Trophoblast cell (in vitro differentiated cells and primary cell): Measurements from ENCODE around the gene RBM19.

Experiments used
- DNase-seq, 2 donors: peaks; one replicate each; pipeline ENCODE4 v3.0.0-alpha.2; 2016
- H2AFZ ChIP-seq: 2 replicates; pipeline ENCODE4 v1.6.1; 2013; ENCODE audit warnings: low read length, moderate library complexity, mild to moderate bottlenecking; ENCODE audit not compliant: insufficient read depth, poor library complexity
- H2AK5ac ChIP-seq: 2 replicates; pipeline ENCODE4 v1.6.1; 2013; ENCODE audit warnings: mild to moderate bottlenecking, low read length
- H2BK120ac ChIP-seq: 2 replicates; pipeline ENCODE4 v1.6.1; 2013; ENCODE audit warnings: low read length, mild to moderate bottlenecking, moderate library complexity; ENCODE audit not compliant: insufficient read depth, poor library complexity
- H2BK12ac ChIP-seq: 2 replicates; pipeline ENCODE4 v1.6.1; 2013; ENCODE audit warnings: mild to moderate bottlenecking, low read length, moderate library complexity
- H2BK5ac ChIP-seq: 2 replicates; pipeline ENCODE4 v1.6.1; 2013; ENCODE audit warnings: low read length, low read depth, moderate library complexity, mild to moderate bottlenecking; ENCODE audit not compliant: poor library complexity
- H3K14ac ChIP-seq: 2 replicates; pipeline ENCODE4 v1.6.1; 2013; ENCODE audit warnings: mild to moderate bottlenecking, low read length
- H3K18ac ChIP-seq: 2 replicates; pipeline ENCODE4 v1.6.1; 2013; ENCODE audit warnings: mild to moderate bottlenecking, low read length
- H3K23ac ChIP-seq: 2 replicates; pipeline ENCODE4 v1.6.1; 2013; ENCODE audit warnings: low read length
- H3K27ac ChIP-seq: 2 replicates; pipeline ENCODE4 v1.5.1; 2013; ENCODE audit warnings: low read depth, mild to moderate bottlenecking, inconsistent platforms, low read length, moderate library complexity
- H3K27me3 ChIP-seq: 2 replicates; pipeline ENCODE4 v1.6.1; 2013; ENCODE audit warnings: inconsistent platforms, mild to moderate bottlenecking, low read length, moderate library complexity; ENCODE audit not compliant: insufficient read depth
- H3K36me3 ChIP-seq, 2 experiments: 1 replicate in 1 of 2; 2 replicates in 1 of 2; pipeline ENCODE4 v1.6.1; 2013; ENCODE audit warnings: low read length in 2 of 2, mild to moderate bottlenecking in 2 of 2, moderate library complexity in 1 of 2; ENCODE audit not compliant: insufficient read depth in 2 of 2, control insufficient read depth in 1 of 2
- H3K4ac ChIP-seq: 2 replicates; pipeline ENCODE4 v1.6.1; 2013; ENCODE audit warnings: low read depth, mild to moderate bottlenecking, low read length, moderate library complexity
- H3K4me1 ChIP-seq, 2 experiments: 1 replicate in 1 of 2; 2 replicates in 1 of 2; pipeline ENCODE4 v1.6.1; 2013; ENCODE audit warnings: low read length in 2 of 2, mild to moderate bottlenecking in 2 of 2, moderate library complexity in 1 of 2; ENCODE audit not compliant: insufficient read depth in 2 of 2, control insufficient read depth in 1 of 2
- H3K4me2 ChIP-seq: 2 replicates; pipeline ENCODE4 v1.6.1; 2013; ENCODE audit warnings: inconsistent platforms, mild to moderate bottlenecking, low read length, moderate library complexity
- H3K4me3 ChIP-seq: 2 replicates; pipeline ENCODE4 v1.5.1; 2013; ENCODE audit warnings: mild to moderate bottlenecking, low read depth, low read length, inconsistent platforms
- H3K79me1 ChIP-seq: one replicate; pipeline ENCODE4 v1.6.1; 2013; ENCODE audit warnings: low read length
- H3K79me2 ChIP-seq: 2 replicates; pipeline ENCODE4 v1.6.1; 2013; ENCODE audit warnings: low read length, mild to moderate bottlenecking; ENCODE audit not compliant: control insufficient read depth, insufficient read depth, poor library complexity
- H3K9ac ChIP-seq: 2 replicates; pipeline ENCODE4 v1.6.1; 2013; ENCODE audit warnings: mild to moderate bottlenecking, low read length
- H3K9me3 ChIP-seq: 2 replicates; pipeline ENCODE4 v1.6.1; 2013; ENCODE audit warnings: low read depth, mild to moderate bottlenecking, control low read depth, inconsistent platforms, low read length; ENCODE audit not compliant: insufficient read depth
- H4K12ac ChIP-seq: 2 replicates; pipeline ENCODE4 v1.6.1; 2013; ENCODE audit warnings: low read depth, mild to moderate bottlenecking, low read length, moderate library complexity
- H4K8ac ChIP-seq: 2 replicates; pipeline ENCODE4 v1.6.1; 2013; ENCODE audit warnings: low read depth, mild to moderate bottlenecking, low read length, moderate library complexity
- H4K91ac ChIP-seq: one replicate; pipeline ENCODE4 v1.6.1; 2013; ENCODE audit warnings: low read depth, mild to moderate bottlenecking, low read length, moderate library complexity
- WGBS: extraction: QIAGEN DNeasy Blood & Tissue Kit; methylation state at CpG from one replicate; pipeline ENCODE4 v1.1.7; 2013; ENCODE audit warnings: missing lambda C conversion rate; ENCODE audit not compliant: insufficient read length, insufficient coverage; ENCODE audit errors: extremely low coverage; 5-methylcytosine and 5-hydroxymethylcytosine counted together

RBM19 gene

GRCh38 chr12:113798552-113798951, 167.6 kb downstream of the RBM19 start:
- WGBS: no CpG with 5 or more reads among the region's 14 CpGs
- Histone ChIP-seq H3K9ac (no peak overlapping the region), H3K9me3 (no peaks in the 10 kb centered on the region)

GRCh38 chr12:113797535-113797868, 168.6 kb downstream of the RBM19 start:
- Histone ChIP-seq H3K4ac (no peak overlapping the region), H2BK120ac (no peak overlapping the region), H2AFZ (no peak overlapping the region), H3K4me2 (no peak overlapping the region), H2BK5ac (no peak overlapping the region), H3K79me2 (no peaks in the 10 kb centered on the region), H4K12ac (no peak overlapping the region), H3K79me1 (no peaks in the 10 kb centered on the region), H3K4me3 (no peak overlapping the region), H3K27ac (no peak overlapping the region), H3K27me3 (no peaks in the 10 kb centered on the region), H2AK5ac (no peak overlapping the region), H2BK12ac (no peak overlapping the region), H3K9me3 (no peaks in the 10 kb centered on the region), H3K18ac (no peak overlapping the region), H3K14ac (no peak overlapping the region), H3K4me1 (no peaks in the 10 kb centered on the region), H3K36me3 (no peaks in the 10 kb centered on the region), H3K9ac (no peak overlapping the region), H4K91ac (no peak overlapping the region), H3K23ac (no peak overlapping the region), H4K8ac (no peak overlapping the region)
- no peak for DNase-seq

More at GRCh38 chr12:113798552-113798951, 167.6 kb downstream of the RBM19 start:
- no peak overlapping the region for H3K18ac ChIP-seq
- H3K79me1 ChIP-seq: no peaks in the 10 kb centered on the region
- H3K4me3 ChIP-seq: no peak overlapping the region
- H3K27me3 ChIP-seq: no peaks in the 10 kb centered on the region
- H3K4me2 ChIP-seq: no peak overlapping the region
- no peak overlapping the region for H2AFZ ChIP-seq
- H3K4ac ChIP-seq: no peak overlapping the region
- H2BK120ac ChIP-seq: no peak overlapping the region
- no peaks in the 10 kb centered on the region for H3K79me2 ChIP-seq
- no peak overlapping the region for H4K91ac ChIP-seq
- H3K27ac ChIP-seq: no peak overlapping the region
- H2BK5ac ChIP-seq: no peak overlapping the region
- H2AK5ac ChIP-seq: no peak overlapping the region
- no peak overlapping the region for H3K23ac ChIP-seq
- H2BK12ac ChIP-seq: no peak overlapping the region
- H3K4me1 ChIP-seq: no peaks in the 10 kb centered on the region
- H3K14ac ChIP-seq: no peak overlapping the region
- H4K12ac ChIP-seq: no peak overlapping the region
- no peak for DNase-seq
- no peaks in the 10 kb centered on the region for H3K36me3 ChIP-seq
- no peak overlapping the region for H4K8ac ChIP-seq

DNA sequence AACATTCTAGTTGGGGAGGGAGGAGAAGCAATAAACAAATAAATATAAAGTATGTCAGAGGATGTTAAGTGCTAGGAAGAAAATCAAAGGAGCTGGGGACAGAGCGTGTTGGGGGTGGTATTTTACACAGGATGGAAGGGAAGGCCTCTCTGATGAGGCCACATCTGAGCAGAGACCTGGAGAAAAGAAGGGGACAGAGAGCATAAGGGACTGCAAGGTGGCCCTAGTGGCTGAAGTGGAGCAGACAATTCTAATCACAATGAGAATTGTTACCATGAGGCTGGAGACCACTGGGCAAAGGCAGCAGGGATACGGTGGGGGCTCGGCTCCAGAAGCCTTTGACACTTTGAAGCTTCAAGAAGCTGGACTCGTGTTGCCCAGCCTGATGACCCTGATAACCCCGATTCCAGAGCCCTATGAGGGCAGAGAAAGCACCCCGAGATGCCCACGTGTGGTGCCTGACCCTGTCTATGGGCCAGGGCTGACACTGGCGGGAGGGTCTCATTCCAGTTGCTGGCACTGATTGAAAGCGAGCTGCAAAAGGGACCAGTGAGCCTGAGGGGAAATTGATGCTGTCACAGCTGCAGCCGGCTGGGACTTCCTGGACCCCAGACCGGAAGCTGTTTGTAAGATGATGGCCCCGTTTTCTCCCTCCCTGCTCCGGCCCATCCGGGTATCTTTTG, 169.1 kb downstream of the RBM19 start:
- Histone ChIP-seq H2BK120ac (no peak overlapping the region), H3K4me3 (no peak overlapping the region), H3K4ac (no peak overlapping the region), H3K27ac (no peak overlapping the region), H2BK12ac (no peak overlapping the region), H3K14ac (no peak overlapping the region), H3K18ac (no peak overlapping the region), H3K4me1 (no peaks in the 10 kb centered on the region), H3K9ac (no peak overlapping the region), H3K23ac (no peak overlapping the region), H3K9me3 (no peaks in the 10 kb centered on the region), H3K79me1 (no peaks in the 10 kb centered on the region), H2AFZ (no peak overlapping the region), H3K79me2 (no peaks in the 10 kb centered on the region), H2AK5ac (no peak overlapping the region), H3K36me3 (no peaks in the 10 kb centered on the region), H4K91ac (no peak overlapping the region), H4K12ac (no peak overlapping the region), H3K27me3 (no peaks in the 10 kb centered on the region), H2BK5ac (no peak overlapping the region), H3K4me2 (no peak overlapping the region), H4K8ac (no peak overlapping the region)
- DNase-seq: no peak
- WGBS: no CpG with 5 or more reads among the region's 14 CpGs

DNA sequence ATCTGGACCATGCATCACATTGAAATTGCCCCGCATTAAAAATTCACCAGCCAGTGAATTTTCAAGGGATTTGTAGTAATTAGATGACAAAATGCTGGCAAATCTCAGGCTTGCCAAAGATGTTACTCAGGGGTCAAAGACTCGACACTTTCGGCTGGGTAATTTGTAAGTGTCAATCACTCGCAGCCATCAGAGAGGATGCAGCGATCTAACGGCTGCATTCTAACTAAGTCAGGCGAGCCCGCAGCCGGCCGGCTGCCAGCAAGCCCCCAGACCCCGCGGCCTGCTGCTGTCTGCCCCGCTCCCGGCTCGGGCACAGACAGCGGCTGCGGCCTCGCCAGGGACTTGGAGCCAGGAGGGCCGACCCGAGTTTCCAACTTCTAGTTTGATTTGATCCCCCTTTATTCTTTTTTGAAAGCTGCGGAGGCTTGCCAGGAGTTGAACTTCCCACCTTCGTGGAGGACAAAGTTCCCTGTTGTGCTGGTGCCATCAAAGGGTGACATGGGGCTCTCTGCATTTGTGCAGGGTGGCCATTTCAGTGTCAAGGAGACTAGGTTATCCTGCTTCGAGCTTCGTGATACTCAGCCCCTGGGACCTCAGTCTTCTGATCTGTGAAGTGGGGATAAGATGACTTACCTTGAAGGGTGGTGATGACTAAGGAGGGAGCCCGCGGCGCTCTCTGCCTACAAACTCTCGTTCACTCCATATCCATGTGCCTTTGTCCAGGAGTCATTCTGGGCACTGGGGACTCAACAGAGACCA, 169.9 kb downstream of the RBM19 start:
- Histone ChIP-seq H3K27ac (no peak overlapping the region), H2BK5ac (no peak overlapping the region), H3K9me3 (no peaks in the 10 kb centered on the region), H4K91ac (no peak overlapping the region), H4K8ac (no peak overlapping the region), H3K4ac (no peak overlapping the region), H3K9ac (no peak overlapping the region), H3K14ac (no peak overlapping the region), H4K12ac (no peak overlapping the region), H2BK120ac (no peak overlapping the region), H3K18ac (no peak overlapping the region), H3K36me3 (no peaks in the 10 kb centered on the region), H3K23ac (no peak overlapping the region), H3K27me3 (no peaks in the 10 kb centered on the region), H3K4me2 (no peak overlapping the region), H3K4me3 (no peak overlapping the region), H3K79me1 (no peaks in the 10 kb centered on the region), H2AFZ (no peak overlapping the region), H2AK5ac (no peak overlapping the region), H2BK12ac (no peak overlapping the region), H3K79me2 (no peaks in the 10 kb centered on the region), H3K4me1 (no peaks in the 10 kb centered on the region)
- no peak for DNase-seq
- WGBS: no CpG with 5 or more reads among the region's 28 CpGs
